ENCODE results near the gene SLC49A4. TPM values are rescaled to one million over a fixed set of nuclear protein-coding genes. Genes with fewer than 3 reads are reported as not detected.

Gene SLC49A4
- polyA plus RNA-seq, 3 donors: 12.9 to 19.0 (median 18.6) TPM

- TF ChIP-seq CTCF (IDR thresholded peaks at IDR 0.05): no peak
- Histone ChIP-seq H3K9ac (ENCODE audit: insufficient read depth, low read length, poor library complexity, severe bottlenecking) (peak overlapping the region; percentile 49), H3K4me2 (replicated peaks; ENCODE audit: extremely low read depth, low read length, poor library complexity, severe bottlenecking) (peak overlapping the region; percentile 50)
These were observed 20.3 kb upstream of the SLC49A4 start for GRCh38 chr3:122774564-122774963.

GRCh38 chr3:122776675-122777468 is 18.0 kb upstream of the SLC49A4 start:
- H3K4me2 ChIP-seq (replicated peaks; ENCODE audit: extremely low read depth, low read length, poor library complexity, severe bottlenecking): no peak overlapping the region
- no CpG with 5 or more reads among the region's 5 CpGs for WGBS (ENCODE audit: insufficient coverage)

More at GRCh38 chr3:122774564-122774963, 20.3 kb upstream of the SLC49A4 start:
- peaks cover 45% of the 10 kb centered on the region for H3K4me1 Mint-ChIP-seq
- H3K79me2 ChIP-seq (ENCODE audit: insufficient read depth, low read length): peaks cover 19% of the 10 kb centered on the region
- intact Hi-C loops (cut with micrococcal nuclease): no loop called here
- peak overlapping the region; percentile 66 to 92 for H3K27ac ChIP-seq (ENCODE audit: low read depth in 1 of 2, low read length in 2 of 2)
- no peaks in the 10 kb centered on the region for H3K27me3 ChIP-seq (ENCODE audit: control insufficient read depth in 2 of 2, insufficient read depth in 2 of 2, low read length in 2 of 2)
- peak overlapping the region; percentile 91 to 98 (median 97) for H3K27ac Mint-ChIP-seq
- no peaks in the 10 kb centered on the region for H3K9me3 ChIP-seq (replicated peaks in 1 of 2; ENCODE audit: control insufficient read depth in 1 of 2, insufficient read depth in 1 of 2, low read length in 2 of 2)
- no peaks in the 10 kb centered on the region for H4K20me1 ChIP-seq (ENCODE audit: insufficient read depth, low read length)
- peak; percentile 62 to 89 (median 83) for DNase-seq
- no peaks in the 10 kb centered on the region for H3K27me3 Mint-ChIP-seq (ENCODE audit: low read depth in 3 of 3)
- peaks cover 40 to 61% of the 10 kb centered on the region in 2 donors for H3K4me1 ChIP-seq (ENCODE audit: control insufficient read depth in 1 of 2, insufficient read depth in 2 of 2, low read length in 2 of 2)
- H3K36me3 Mint-ChIP-seq: peaks cover 11 to 22% of the 10 kb centered on the region in 2 donors
- H3K9me3 Mint-ChIP-seq: peaks cover 0 to 5% (median 0%) of the 10 kb centered on the region in 7 donors
- peaks cover 0 to 23% of the 10 kb centered on the region in 2 donors for H3K36me3 ChIP-seq (replicated peaks in 1 of 2; ENCODE audit: control insufficient read depth in 1 of 2, insufficient read depth in 2 of 2, low read length in 2 of 2)
- whole genome bisulfite sequencing (ENCODE audit: insufficient coverage): 75% methylated on average over 3 of the region's 3 CpGs
- peak overlapping the region in 1 of 2 donors; percentile 75 for H3K4me3 Mint-ChIP-seq
- H2AFZ ChIP-seq (ENCODE audit: insufficient read depth, low read depth, low read length, poor library complexity, severe bottlenecking): peak overlapping the region; percentile 7
- peak overlapping the region in 1 of 3 experiments; percentile 26 for H3K4me3 ChIP-seq (replicated peaks in 1 of 3; ENCODE audit: low read depth in 2 of 3, low read length in 3 of 3)

More at GRCh38 chr3:122776675-122777468, 18.0 kb upstream of the SLC49A4 start:
- Histone ChIP-seq H3K9ac (ENCODE audit: insufficient read depth, low read length, poor library complexity, severe bottlenecking) (no peak overlapping the region), H2AFZ (ENCODE audit: insufficient read depth, low read depth, low read length, poor library complexity, severe bottlenecking) (no peak overlapping the region), H3K27ac (ENCODE audit: low read depth in 1 of 2, low read length in 2 of 2) (peak overlapping the region in 1 of 2 donors; percentile 32), H3K4me3 (replicated peaks in 1 of 3; ENCODE audit: low read depth in 2 of 3, low read length in 3 of 3) (no peak overlapping the region), H3K79me2 (ENCODE audit: insufficient read depth, low read length) (peaks cover 22% of the 10 kb centered on the region), H3K36me3 (replicated peaks in 1 of 2; ENCODE audit: control insufficient read depth in 1 of 2, insufficient read depth in 2 of 2, low read length in 2 of 2) (peaks cover 0 to 23% of the 10 kb centered on the region in 2 donors), H3K4me1 (ENCODE audit: control insufficient read depth in 1 of 2, insufficient read depth in 2 of 2, low read length in 2 of 2) (peaks cover 21 to 38% of the 10 kb centered on the region in 2 donors), H3K9me3 (replicated peaks in 1 of 2; ENCODE audit: control insufficient read depth in 1 of 2, insufficient read depth in 1 of 2, low read length in 2 of 2) (no peaks in the 10 kb centered on the region), H4K20me1 (ENCODE audit: insufficient read depth, low read length) (no peaks in the 10 kb centered on the region), H3K27me3 (ENCODE audit: control insufficient read depth in 2 of 2, insufficient read depth in 2 of 2, low read length in 2 of 2) (no peaks in the 10 kb centered on the region)
- Mint-ChIP-seq H3K9me3 (peaks cover 0 to 5% (median 0%) of the 10 kb centered on the region in 7 donors), H3K4me3 (no peak overlapping the region), H3K27me3 (ENCODE audit: low read depth in 3 of 3) (no peaks in the 10 kb centered on the region), H3K4me1 (peaks cover 23% of the 10 kb centered on the region), H3K36me3 (peaks cover 12 to 31% of the 10 kb centered on the region in 2 donors), H3K27ac (peak overlapping the region in 2 of 7 donors; percentile 20 to 21)
- DNase-seq: no peak
- no peak for TF ChIP-seq CTCF (IDR thresholded peaks at IDR 0.05)
- intact Hi-C loops (cut with micrococcal nuclease): no loop called here
